HG02852 (cell line): ENCODE data around the gene VEPH1.

ENCODE experiments used
- ATAC-seq: cut with Tn5 transposase; IDR thresholded peaks from one replicate; pipeline ENCODE4 v1.9.1; 2021; ENCODE audit warnings: mild to moderate bottlenecking, moderate library complexity; ENCODE audit not compliant: unreplicated experiment

The VEPH1 gene

GRCh38 chr3:157313186-157313585 is 190.0 kb downstream of the VEPH1 start:
- ATAC-seq, result no peak

DNA sequence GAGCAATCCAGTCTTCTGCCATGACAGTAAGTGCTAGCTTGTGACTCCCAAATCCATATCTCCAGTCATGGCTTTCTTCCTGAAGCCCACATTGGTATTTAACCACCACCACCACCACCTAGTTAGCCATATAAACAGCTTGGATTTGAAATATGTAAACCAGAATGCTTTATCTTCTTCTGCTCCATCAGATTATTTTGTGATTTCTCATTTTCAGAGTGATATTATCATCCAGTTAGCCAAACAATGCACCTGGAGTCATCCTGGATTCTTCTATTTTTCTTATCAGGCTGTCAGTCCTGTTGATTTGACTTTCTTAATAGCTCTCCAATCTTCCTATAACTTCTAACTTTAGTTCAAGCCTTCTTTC is 190.9 kb downstream of the VEPH1 start:
- ATAC-seq, result no peak

DNA sequence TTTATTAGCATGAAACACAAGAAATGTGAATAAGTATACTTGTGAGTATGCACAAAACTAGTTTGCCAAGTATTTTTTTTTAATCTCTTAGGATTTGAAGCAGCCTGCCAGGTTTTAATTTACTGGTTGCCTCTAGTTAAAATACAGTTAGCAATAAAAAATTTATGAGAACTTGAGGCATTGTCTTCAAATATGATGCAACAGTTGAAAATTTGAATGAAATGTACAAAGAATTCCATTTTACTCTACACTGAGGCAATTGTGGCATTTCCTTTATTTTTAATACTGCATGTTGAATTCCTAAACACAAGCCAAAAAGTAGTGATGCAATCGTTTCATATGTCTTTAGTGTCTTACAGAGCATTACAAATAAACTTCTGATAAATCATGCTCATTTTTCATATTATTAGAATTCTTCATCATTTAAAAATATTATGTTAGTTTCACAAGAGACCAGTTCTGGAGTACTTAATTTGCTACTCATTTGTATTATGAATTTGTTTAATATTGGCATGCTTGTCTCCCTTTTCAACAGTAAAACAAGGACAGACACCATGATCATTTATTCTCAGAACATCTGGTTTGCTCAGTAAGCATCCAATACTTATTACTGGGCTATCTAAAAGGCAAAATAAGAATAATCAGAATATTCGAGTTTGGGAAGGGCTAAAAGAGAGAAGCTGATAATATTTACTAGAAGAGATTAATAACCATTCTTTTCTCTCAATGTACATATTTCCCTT is 191.4 kb downstream of the VEPH1 start:
- ATAC-seq, result no peak

- peak; percentile 50 for ATAC-seq
Measured at GRCh38 chr3:157310329-157311052, 192.7 kb downstream of the VEPH1 start.

DNA sequence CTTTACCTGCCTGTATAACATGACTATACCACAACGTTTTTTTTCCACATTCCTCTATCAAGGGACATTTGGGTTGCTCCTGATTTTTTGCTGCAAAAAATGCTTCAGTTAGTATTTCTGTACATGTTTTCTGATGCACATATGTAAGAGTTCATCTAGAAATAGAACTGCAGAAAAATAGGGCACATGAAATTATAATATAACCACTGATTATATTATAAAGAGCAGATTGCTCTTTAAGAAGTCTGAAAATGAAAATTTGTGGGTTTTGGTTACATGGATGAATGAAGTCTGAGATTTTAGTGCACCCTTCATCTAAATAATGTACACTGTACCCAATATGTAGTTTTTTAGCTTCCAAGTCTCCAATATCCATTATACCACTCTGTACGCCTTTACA is 196.7 kb downstream of the VEPH1 start:
- no peak for ATAC-seq

GRCh38 chr3:157305392-157305791 is 197.8 kb downstream of the VEPH1 start:
- ATAC-seq, result no peak

DNA sequence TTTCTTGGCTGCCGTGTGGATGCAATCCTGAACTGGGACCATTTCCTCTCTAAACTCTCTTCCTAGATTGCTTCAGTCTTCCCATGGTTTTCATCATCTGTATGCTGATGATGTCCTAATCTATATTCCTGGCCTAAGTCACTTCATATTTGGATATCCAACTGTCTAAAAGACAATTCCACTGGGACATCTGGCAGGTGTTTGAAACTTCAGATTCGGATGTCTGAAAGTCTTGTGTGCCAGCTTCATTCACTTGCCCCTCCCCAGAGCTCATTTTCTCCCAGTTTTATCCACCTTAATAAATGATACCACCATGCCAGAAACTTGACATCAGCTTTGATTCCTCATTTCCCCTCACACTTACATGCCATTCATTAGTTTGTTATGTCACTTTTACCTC is 201.5 kb downstream of the VEPH1 start:
- no peak for ATAC-seq

GRCh38 chr3:157300981-157301663 is 202.1 kb downstream of the VEPH1 start:
- ATAC-seq, result no peak

- ATAC-seq, result no peak
Measured at GRCh38 chr3:157300094-157300493, 203.1 kb downstream of the VEPH1 start.

DNA sequence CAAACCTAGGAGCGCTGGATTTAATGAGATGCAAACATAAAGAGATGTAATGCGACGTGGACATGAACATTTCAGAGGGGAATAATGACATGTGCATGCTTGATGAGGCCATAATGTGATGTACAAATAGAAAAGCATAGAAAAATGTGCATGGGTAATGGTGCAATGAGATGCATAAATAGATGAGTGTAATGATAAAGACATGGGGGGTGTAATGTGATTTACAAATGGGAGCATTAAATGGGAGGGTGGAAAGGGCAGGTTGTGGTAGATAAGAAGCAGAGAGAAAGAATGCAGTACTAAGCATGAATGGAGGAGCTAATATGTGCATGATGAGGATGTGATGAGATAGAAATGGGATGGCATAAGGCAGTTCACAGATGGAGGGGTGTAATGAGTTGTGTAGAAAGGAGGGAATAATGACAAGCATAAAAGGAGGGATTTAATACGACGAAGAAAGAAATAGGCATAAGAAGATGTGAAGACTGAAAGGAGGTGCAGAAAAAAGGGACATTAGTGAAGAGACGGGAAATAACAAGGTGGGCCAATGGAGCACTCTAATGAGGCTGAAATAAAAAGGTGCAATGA is 205.8 kb downstream of the VEPH1 start:
- no peak for ATAC-seq

GRCh38 chr3:157294953-157295352 is 208.3 kb downstream of the VEPH1 start:
- ATAC-seq, result no peak

DNA sequence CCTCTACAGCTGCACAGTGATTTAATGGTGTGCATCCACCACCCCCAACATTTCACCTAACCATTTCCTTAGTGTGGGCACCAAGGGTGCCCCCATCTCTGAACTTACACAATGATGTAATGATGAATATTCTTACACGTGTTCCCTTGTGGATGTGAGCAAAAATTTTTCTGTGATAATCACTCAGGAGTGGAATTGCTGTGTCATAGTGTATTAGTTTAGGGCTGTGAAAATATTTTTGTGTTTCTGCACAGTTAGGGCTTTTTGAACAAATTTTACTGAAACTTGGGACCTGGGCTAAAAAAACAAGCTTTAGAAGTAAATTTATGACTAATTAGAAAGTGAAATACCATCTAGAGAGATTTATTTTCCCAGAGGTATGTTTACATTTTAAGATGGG is 208.7 kb downstream of the VEPH1 start:
- no peak for ATAC-seq

DNA sequence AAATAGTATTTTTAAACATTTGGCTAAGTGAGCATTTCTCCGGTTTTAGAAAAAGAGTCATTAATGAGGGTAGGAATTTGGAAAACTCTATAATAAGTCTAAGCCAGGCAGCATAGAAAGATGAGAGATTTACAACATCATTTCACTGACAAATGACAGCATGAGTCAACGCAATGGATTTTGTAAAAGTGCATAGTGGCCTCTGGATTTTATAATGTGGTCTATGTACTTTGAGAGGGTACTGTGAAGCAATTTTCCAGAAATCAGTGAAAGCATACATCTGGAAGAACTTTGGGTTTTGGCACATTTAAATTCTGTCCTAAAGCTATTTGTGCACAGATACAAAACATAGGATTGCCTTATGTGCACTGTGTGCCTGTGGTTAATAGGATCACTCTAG is 212.4 kb downstream of the VEPH1 start:
- ATAC-seq, result no peak

DNA sequence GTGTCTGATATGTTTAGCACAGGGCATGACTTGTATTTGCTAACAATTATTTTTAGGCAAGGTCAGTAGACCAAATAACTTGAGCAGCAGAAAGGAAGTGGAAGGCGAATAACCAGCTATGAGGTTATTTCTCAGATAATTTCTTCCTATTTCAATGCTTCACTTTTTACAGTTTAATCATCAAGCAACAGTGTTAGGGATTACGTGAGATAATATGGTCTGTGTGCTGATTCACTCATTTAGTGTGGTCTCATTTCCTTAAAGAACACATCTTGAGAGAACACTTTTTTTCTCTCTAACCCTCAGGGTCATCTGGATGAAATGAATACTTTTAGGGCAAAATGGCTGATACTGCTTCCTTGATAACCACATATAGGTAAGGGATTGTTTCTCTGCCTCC is 217.2 kb downstream of the VEPH1 start:
- no peak for ATAC-seq

DNA sequence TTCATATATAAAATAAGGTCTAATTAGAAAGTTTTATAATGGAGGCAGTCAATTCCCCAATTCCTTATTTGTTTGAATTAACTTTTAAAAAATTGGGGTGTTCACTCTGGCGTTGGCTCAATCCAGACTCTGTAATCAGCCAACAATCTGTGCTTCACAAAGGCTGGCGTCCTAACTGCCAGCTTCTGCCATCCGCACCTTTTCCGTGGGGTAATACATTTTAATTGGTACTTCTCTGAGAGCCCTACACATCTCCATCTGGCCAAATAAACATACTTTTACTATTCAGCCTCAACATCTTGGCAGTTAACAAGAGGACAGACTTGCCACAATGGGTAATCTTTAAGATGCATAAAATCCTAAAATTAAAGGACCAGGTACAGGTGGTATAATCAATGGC is 218.1 kb downstream of the VEPH1 start:
- no peak for ATAC-seq

DNA sequence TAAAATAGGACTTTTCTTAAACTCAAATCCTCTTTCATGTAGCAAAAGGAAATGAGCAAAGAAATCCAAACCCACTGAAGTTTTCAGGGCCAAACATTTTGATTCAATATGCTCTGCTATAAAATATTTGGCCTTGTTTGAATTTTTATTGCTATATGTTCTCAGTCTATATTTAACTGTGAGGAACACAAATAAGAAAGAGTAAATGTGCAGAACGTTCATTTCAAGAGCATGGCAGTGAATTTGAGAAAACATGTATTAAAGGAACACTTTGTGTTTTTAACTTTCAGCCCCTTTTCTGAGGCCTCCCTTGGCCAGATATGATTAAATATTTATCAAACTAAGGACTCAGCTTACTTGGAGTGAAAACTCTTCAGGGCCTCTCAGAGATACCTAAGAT is 218.5 kb downstream of the VEPH1 start:
- ATAC-seq, result no peak

- no peak for ATAC-seq
Measured at GRCh38 chr3:157282261-157283191, 220.7 kb downstream of the VEPH1 start.

DNA sequence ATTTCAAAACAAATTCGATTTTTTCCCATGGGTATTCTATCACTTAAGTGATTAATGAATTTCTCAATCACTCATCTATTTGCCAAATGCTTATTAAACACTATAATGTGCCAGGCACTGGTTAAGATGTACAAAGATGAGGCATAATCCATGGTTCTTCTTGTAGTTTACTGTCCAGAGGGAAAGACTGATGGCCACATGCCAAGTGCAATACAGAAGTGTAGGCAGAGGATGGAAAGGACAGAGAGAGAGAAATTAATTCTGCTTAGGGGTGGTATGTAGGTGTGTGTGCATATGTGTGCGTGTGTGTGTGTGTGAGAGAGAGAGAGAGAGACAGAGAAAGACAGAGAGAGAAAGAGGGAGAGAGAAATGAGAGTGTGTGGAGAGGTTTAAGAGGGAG is 222.4 kb downstream of the VEPH1 start:
- ATAC-seq, result no peak

- ATAC-seq, result no peak
Measured at GRCh38 chr3:157280354-157280753, 222.9 kb downstream of the VEPH1 start.

DNA sequence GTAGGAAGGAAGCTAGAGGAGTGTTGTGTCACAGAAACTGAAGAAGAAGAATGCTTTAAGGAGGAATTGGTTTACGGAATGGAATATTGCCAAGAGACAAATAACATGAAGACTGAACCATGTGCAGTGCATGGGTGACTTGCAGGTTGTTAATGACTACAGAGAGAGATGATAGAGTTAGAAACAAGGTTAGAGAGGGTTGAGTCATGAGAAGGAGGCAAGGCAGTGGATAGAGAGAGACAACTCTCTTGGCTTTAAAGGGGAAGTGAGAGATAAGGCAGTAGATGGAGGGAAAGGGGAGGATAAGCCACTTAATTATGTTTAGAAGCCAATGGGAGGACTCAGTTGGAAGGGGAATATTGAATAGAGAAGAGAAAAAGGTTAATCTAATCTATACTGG is 224.0 kb downstream of the VEPH1 start:
- no peak for ATAC-seq

DNA sequence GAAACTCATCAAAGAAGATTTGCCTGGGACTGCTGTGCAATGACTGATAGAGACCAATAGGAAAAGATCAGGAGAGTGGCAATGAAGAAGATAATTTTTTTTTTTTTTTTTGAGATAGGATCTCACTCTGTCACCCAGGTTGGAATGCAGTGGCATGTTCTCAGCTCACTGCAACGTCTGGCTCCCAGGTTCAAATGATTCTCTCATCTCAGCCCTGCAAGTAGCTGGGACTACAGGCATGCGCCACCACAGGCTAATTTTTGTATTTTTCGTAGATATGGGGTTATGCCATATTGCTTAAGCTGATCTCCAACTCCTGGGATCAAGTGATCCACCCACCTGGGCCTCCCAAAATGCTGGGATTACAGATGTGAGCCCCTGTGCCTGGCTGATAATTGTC is 226.4 kb downstream of the VEPH1 start:
- ATAC-seq, result no peak
